IPS-NIHi11 (cell line): Measurements from ENCODE around the gene RGS3.
A peak's percentile ranks its signal among the peaks of the same experiment; 100 is the strongest.

Source experiments
- DNase-seq: peaks from one replicate; pipeline ENCODE4 v3.0.0; 2012; ENCODE audit warnings: mixed read lengths, low spot score

RGS3 gene

DNA sequence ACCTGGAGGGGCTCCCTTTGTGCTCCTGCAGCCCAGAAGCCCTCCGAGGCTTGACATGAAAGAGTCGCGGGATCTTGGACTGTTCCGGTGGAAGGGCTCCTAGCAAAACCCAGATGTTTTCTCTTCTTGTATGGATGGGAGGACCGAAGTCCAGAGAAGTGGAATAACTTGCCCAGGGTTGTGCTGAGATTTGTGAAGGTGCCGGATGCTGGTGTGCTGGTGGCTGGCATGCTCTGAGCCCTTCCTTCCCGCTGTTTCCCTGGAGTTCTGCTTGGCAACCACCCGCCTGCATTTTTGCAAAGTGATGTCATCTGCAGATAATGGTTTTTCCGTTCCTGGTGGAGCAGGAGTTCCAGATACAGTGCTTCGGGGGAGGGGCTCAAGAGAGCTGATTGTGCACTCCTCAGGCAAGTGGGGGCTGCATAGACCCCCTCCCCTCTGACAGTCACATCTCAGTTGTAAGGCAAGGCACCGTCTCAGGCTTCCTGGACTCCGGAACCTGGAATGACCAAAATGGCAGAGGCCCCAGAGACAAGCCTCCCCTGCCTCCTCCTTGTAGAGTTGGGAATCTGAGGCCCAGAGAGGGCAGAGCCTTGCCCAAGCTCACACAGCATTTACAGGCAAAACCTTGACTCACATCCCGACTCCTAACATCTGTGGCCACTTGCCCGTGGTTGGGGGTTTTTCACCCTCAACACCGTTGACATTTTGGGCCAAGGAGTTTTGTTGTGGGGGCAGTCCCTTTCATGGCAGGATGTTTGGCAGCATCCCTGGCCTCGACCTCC lies 157.0 kb downstream of the RGS3 start:
- peak; percentile 70 for DNase-seq

- DNase-seq = peak; percentile 60
Observed at GRCh38 chr9:113621309-113621791, 157.8 kb downstream of the RGS3 start.

DNA sequence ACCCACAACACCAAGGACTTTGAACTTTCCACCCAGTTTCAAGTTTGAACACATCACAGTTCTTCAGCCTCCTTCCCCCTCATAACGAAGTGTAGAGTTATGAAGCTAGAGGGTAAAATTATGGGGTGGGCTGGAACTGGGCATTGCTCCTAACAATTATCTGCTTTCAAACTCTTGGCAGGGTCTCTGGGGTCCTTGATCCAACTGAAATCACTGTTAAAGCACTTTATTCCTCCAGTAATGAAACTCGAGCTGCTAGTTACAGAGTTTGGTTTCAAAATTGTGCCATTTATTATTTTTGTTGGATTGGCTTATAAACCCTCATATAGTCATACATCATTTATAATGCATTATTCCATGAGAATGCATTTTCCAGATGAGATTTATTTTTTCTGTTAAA lies 158.5 kb downstream of the RGS3 start:
- no peak for DNase-seq

DNA sequence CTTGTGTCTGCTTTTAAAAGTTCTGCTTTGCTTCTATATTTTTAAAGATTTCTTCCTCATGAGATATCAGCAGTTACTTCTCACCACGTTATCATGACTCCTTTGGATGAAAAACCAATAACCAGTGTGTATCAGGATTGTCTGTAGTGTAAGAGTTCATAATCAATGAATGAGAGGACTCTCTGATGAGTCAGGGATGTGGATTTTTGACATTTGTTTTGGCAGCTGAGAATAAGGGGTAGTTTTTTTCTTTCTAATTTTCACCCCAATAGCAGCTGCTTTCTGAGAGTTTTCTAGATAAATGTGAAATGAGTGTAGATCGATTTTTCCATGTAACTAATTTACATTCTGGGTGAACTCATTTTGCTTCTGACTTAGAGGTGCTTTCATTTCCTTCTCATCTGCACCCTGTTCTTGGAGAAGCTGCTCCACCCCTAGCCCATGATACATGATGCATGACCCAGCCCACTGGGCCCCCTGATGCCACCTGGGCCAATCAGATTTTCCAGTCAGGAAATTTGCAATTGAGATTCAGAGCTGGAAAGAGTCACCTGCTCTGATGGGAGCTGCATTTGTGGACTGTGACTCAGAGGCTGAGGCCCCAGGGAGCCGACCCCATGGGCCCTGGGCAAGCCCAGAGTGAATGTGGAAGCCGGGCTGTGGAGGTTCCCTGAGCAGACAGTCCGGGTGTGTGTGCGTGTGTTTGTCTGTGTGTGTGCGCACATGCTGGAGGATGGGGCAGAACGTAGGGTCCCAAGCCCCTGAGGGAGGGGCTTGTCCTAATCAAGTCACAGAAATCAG lies 159.3 kb downstream of the RGS3 start:
- DNase-seq = peak; percentile 87

- DNase-seq = no peak
Observed at GRCh38 chr9:113623851-113624485, 160.4 kb downstream of the RGS3 start.

DNA sequence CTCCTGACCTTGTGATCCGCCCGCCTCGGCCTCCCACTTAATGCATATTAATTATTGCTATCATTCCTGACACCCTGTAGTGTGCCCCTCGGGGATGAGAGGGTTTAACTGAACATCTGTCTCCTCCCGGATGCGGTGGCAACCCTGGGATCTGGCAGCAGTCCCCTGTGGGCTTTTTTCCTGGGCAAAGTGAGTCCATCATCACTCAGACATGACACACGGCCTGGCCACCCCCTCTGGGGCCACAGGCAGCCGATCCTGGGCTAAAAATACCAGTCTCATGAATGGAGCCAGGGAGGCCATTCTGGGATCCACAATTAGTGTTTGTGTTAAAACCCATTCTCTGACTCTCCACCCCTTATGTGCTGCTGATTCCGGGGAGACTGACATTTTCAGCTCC lies 161.2 kb downstream of the RGS3 start:
- no peak for DNase-seq

DNA sequence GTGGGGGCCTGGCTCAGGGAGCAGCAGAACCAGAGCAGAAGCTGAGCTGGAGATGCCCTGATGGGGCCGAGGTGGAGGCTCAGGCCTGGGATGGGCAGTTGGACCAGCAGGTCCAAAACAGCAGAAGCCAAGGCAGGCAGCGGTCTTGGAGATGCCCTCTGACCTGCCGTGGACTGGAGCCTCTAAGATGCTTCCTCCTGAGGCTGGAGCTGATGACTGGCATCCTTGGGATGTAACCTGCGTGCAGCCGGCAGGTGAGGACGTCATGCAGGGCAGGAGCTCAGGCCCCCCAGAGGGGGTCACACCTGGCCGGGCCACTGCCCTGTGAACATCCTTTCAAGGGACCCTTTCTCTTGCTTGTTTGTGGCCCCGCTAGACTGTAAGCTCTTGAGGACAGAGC lies 162.0 kb downstream of the RGS3 start:
- no peak for DNase-seq

DNA sequence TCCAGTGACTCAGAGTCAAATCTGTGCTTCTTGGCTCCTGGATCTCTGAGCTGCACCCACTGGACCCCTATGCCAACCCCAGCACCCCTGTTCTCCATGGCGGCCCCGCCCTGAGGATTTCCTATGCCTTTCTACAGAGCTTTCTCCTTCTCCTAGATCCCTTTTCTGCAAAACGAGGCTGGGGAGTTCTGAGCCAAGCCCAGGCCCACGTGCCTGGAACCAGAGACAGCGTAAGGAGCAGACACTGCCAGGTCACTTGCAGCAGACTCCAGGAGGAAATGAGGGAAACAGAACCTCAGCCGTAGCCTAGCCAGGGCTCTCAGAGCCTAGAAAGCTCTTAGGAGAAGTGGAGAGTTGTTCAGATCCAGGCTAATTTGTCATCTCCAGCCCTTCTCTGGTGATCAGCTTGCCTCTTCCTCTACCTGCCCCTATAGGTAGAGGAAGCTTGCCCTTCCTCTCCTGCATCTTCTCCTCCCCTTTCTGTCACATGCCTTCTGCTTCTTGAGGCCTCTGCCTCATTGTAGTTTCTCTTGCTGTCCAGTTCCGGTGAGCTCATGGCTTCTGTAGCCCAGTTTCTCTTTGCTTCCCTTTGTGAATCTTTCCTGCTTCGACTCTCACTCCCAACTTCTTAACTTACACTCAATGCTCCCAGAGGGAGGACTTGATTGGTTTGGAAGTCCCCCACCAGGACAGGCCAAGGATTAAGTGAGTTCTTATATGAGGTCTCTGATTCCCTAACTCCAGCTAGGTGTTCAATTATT lies 163.4 kb downstream of the RGS3 start:
- DNase-seq = no peak

GRCh38 chr9:113628621-113629020 lies 165.1 kb downstream of the RGS3 start:
- no peak for DNase-seq

DNA sequence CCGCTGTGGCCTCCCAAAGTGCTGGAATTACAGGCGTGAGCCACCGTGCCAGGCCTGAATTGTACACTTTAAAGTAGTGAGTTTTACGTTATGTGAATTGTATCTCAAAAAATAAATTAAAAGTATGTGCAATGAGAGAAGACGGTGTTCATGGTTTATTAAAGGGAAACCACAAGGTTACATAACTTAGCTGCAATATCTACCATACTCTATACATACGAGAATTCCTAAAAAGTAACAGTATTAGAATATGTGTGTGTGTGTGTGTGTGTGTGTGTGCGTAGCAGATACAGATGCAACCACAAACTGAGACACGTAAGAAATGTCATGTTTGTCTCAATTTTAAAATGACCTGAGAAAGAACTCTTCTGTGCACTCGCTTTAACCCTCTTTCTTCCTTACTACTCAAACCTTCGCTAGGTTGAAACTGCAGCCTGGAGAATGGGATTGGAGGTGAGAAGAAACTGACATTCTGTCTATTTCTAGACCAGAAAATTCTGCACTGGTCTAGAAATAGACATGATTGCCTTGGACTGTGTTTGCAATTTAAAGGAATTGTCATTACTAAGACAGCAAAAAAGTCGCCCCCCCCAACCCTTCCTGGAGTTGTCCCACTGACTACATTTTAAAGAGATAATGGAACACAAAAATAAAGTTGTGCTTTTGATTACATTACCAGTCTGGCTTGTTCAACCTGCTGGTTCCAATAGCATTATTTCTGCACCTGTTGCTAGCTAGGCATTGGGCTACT lies 167.0 kb downstream of the RGS3 start:
- DNase-seq = no peak

- DNase-seq = no peak
Observed at GRCh38 chr9:113631137-113631765, 167.7 kb downstream of the RGS3 start.

GRCh38 chr9:113631871-113632665 lies 168.5 kb downstream of the RGS3 start:
- DNase-seq = no peak

DNA sequence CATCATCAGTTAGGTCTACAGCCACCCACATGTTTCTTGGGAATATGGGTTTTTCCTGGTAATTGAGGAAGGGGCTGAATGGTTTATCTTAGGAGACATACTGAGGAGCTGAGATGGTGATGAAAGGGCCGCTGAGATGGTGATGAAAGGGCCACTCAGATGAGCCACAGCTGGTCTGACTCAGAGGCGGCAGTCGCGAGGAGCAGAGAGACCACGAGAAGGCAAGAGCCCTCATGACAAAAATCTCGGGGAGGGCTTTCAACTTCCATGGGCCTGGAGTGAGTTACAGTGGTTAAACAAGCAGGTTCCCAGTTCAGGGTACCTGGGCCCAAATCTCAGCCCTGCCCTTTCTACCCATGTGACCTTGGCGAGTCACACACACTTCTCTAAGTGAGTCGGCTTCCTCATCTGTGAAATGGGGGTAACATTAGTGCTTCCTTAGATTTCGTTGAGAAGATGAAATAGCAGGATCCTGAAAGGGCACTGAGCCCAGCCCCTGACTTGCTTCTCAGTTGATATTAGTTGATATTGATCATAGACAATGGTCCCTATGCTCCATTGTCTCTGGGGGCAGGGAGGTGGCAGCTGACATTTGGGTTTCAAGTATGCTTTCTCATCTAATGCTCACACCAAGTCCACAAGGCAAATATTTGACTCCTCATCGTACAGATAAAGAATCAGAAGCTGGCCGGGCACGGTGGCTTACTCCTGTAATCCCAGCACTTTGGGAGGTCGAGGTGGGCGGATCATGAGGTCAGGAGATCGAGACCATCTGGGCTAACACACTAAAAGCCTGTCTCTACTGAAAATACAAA lies 169.5 kb downstream of the RGS3 start:
- no peak for DNase-seq

GRCh38 chr9:113633782-113634595 lies 170.5 kb downstream of the RGS3 start:
- DNase-seq = no peak

- DNase-seq = peak; percentile 33
Observed at GRCh38 chr9:113634596-113635515, 171.3 kb downstream of the RGS3 start.

GRCh38 chr9:113635586-113635985 lies 172.1 kb downstream of the RGS3 start:
- no peak for DNase-seq

DNA sequence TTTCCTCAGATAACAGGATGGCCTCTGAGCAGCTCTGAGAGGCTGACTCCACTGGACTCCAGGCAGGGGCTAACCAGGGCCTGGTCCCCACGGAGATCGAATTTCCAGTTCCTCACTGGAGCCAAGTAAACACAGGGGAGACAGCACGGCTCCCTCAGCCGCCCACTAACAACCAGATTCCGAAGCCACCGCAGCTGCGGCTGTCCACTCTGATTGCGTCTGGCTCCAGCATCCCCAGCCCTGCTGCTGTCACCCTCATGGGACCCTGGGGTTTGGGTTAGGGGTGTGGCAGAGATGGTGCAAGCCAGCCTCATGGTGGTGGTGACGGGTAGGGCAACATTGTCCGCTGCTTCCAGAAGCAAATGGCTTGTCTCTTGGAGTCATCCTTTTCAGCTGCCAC lies 172.6 kb downstream of the RGS3 start:
- DNase-seq = no peak
